Breast epithelium (tissue), 4 donors: ENCODE measurements around the gene RFTN1. TPM values are rescaled to one million over a fixed set of nuclear protein-coding genes. Genes with fewer than 3 reads are reported as not detected.

Experiments
- DNase-seq, 2 donors: peaks; one replicate each; pipeline ENCODE4 v3.0.0-alpha.2; 2019; ENCODE audit warnings: low spot score in 2 of 2
- H3K27ac ChIP-seq, 2 donors: fragments of 200-600 bp; sonication (generic) in 1 of 2; one replicate each; pipeline ENCODE4 v1.5.1; 2016 to 2019; ENCODE audit warnings: mild to moderate bottlenecking in 1 of 2
- H3K27me3 ChIP-seq, 2 donors: fragments of 200-600 bp; sonication (generic) in 1 of 2; one replicate each; pipeline versions ENCODE4 v1.5.1 to v1.6.0; 2017 to 2019; ENCODE audit warnings: control low read depth in 1 of 2, mild to moderate bottlenecking in 1 of 2
- H3K36me3 ChIP-seq: fragments of 200-600 bp; one replicate; pipeline ENCODE4 v1.5.1; 2019
- H3K4me1 ChIP-seq, 2 donors: fragments of 200-600 bp; sonication (generic); one replicate each; pipeline ENCODE4 v1.5.1; 2016 to 2019; ENCODE audit warnings: control low read depth in 1 of 2
- H3K4me3 ChIP-seq, 3 donors: fragments of 200-600 bp; sonication (generic); 1 replicate in 2 of 3; 2 replicates in 1 of 3; pipeline ENCODE4 v1.5.1; 2016 to 2019; ENCODE audit warnings: mild to moderate bottlenecking in 3 of 3, moderate library complexity in 2 of 3
- H3K9me3 ChIP-seq, 2 donors: fragments of 200-600 bp; sonication (generic) in 1 of 2; one replicate each; pipeline ENCODE4 v1.5.1; 2016 to 2019; ENCODE audit warnings: control low read depth in 1 of 2
- POLR2A ChIP-seq: fragments of 450-650 bp; IDR thresholded peaks from one replicate; pipeline ENCODE4 v1.6.1; 2016; ENCODE audit warnings: antibody characterized with exemption, mild to moderate bottlenecking, moderate library complexity
- POLR2AphosphoS5 ChIP-seq, 3 donors: sonication (generic); formaldehyde crosslinking; IDR thresholded peaks; one replicate each; pipeline ENCODE4 v1.6.1; 2017; ENCODE audit warnings: antibody characterized with exemption in 3 of 3
- intact Hi-C: fragments of 100-400 bp; cut with DNase I; formaldehyde crosslinking; loops from one replicate; pipeline ENCODE4 v1.15.1; 2023; ENCODE audit warnings: low total_unique reads
- total RNA-seq, 3 donors: library from RNA; depleted of rRNA; stranded (reverse); fragments of >200 nt; gene quantifications; one replicate each; pipeline ENCODE4 v1.1.0, GENCODE V29; 2016
- TF ChIP-seq, protein P1 (sequence below), 3 donors: fragments of 450-650 bp; IDR thresholded peaks; one replicate each; pipeline ENCODE4 v1.5.1; 2016 to 2017; ENCODE audit warnings: antibody characterized with exemption in 3 of 3, mild to moderate bottlenecking in 3 of 3, moderate library complexity in 3 of 3

The RFTN1 gene
- total RNA-seq, 3 donors from 2014 or later: 13.9 to 108 (median 29.5) TPM

DNA sequence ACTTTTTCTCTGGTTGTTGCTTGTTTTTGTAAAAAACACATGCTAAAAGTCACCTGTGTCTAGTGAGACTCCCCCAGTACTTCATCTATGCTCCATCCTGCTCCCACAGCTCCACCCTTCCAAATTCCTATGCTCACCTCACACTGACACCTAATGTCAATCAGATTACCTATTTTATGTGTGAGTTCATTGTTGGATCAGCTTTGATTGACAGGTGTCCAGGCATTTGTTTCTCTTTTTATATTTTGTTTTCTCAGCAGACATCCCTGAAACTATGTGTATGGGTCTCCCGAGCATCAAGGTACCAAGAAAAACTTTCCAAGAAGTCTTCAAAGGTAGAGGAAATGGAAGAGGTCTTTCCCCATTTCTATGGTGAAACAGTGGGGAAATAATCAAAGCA, 13.4 kb downstream of the RFTN1 start:
- no peaks in the 10 kb centered on the region for H3K27me3 ChIP-seq
- intact Hi-C loops: no loop called here
- no peaks in the 10 kb centered on the region for H3K9me3 ChIP-seq
- H3K36me3 ChIP-seq: no peaks in the 10 kb centered on the region
- no peaks in the 10 kb centered on the region for H3K4me1 ChIP-seq
- no peak for TF ChIP-seq POLR2A
- TF ChIP-seq POLR2AphosphoS5 (IDR thresholded peaks at IDR 0.05): no peak
- TF ChIP-seq, protein P1, sequence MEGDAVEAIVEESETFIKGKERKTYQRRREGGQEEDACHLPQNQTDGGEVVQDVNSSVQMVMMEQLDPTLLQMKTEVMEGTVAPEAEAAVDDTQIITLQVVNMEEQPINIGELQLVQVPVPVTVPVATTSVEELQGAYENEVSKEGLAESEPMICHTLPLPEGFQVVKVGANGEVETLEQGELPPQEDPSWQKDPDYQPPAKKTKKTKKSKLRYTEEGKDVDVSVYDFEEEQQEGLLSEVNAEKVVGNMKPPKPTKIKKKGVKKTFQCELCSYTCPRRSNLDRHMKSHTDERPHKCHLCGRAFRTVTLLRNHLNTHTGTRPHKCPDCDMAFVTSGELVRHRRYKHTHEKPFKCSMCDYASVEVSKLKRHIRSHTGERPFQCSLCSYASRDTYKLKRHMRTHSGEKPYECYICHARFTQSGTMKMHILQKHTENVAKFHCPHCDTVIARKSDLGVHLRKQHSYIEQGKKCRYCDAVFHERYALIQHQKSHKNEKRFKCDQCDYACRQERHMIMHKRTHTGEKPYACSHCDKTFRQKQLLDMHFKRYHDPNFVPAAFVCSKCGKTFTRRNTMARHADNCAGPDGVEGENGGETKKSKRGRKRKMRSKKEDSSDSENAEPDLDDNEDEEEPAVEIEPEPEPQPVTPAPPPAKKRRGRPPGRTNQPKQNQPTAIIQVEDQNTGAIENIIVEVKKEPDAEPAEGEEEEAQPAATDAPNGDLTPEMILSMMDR (IDR thresholded peaks at IDR 0.05): no peak
- no peak overlapping the region for H3K27ac ChIP-seq
- no peak overlapping the region for H3K4me3 ChIP-seq
- DNase-seq: no peak

DNA sequence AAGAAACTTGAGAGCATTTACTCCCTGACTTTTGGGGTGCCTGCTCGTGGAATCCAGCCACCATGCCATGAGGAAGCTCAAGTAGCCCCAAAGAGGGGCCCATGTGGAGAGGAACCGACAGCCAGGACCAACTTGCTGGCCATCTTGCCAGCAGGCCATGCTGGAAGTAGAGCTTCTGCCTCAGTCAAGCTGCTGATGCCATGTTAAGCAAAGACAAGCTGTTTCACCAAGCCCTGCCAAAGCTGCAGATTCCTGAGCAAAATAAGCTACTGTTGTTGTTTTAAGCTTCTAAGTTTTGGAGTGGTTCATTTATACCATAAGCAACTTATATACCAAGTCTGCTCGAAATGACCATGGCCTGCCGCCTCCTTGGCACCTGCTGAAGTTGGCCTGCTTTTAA, 14.1 kb downstream of the RFTN1 start:
- no peak for DNase-seq
- Histone ChIP-seq H3K9me3 (no peaks in the 10 kb centered on the region), H3K4me3 (no peak overlapping the region), H3K36me3 (no peaks in the 10 kb centered on the region), H3K4me1 (no peaks in the 10 kb centered on the region), H3K27me3 (no peaks in the 10 kb centered on the region), H3K27ac (no peak overlapping the region)
- intact Hi-C loops: no loop called here
- TF ChIP-seq POLR2A: no peak
- TF ChIP-seq POLR2AphosphoS5 (IDR thresholded peaks at IDR 0.05): no peak
- TF ChIP-seq, protein P1 (IDR thresholded peaks at IDR 0.05): no peak

DNA sequence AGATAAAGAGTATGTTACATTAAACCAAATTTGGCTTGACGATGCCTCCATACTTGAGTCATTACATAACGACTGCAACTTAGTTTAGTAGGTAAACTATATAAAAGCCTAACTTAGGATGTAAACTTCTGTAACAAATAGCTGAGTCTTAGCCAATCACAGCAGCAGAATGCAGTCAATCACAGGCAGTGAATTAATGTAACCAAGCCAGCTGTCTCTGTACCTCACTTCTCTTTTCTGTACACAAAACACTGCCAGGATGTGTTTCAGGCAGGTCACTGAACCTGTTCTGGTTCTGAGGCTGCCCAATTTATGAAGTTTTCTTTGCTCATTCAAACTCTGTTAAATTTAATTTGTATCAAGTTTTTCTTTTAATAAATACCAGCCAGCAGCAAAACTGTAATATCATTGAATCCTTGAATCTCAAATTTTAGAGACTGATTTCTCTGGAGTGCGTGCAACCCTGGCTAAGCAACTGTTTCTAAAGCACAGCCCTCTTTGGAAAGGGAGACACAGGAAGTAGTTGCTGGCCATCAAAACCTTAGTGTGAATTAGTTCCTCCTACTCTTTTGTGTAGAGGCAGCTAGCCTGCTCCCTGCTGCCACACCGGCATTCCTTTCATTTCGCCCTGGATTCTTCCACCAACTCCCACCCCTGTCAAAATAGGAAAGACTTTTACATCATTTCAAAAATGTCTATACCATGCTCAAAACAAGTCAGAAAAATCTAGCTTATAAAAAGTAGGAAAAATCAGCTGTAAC, 15.2 kb downstream of the RFTN1 start:
- Histone ChIP-seq H3K4me3 (no peak overlapping the region), H3K4me1 (no peaks in the 10 kb centered on the region), H3K27me3 (no peaks in the 10 kb centered on the region), H3K9me3 (no peaks in the 10 kb centered on the region), H3K36me3 (no peaks in the 10 kb centered on the region), H3K27ac (no peak overlapping the region)
- DNase-seq: no peak
- TF ChIP-seq, protein P1 (IDR thresholded peaks at IDR 0.05): no peak
- TF ChIP-seq POLR2A (no peak), POLR2AphosphoS5 (IDR thresholded peaks at IDR 0.05) (no peak)
- intact Hi-C loops: no loop called here

DNA sequence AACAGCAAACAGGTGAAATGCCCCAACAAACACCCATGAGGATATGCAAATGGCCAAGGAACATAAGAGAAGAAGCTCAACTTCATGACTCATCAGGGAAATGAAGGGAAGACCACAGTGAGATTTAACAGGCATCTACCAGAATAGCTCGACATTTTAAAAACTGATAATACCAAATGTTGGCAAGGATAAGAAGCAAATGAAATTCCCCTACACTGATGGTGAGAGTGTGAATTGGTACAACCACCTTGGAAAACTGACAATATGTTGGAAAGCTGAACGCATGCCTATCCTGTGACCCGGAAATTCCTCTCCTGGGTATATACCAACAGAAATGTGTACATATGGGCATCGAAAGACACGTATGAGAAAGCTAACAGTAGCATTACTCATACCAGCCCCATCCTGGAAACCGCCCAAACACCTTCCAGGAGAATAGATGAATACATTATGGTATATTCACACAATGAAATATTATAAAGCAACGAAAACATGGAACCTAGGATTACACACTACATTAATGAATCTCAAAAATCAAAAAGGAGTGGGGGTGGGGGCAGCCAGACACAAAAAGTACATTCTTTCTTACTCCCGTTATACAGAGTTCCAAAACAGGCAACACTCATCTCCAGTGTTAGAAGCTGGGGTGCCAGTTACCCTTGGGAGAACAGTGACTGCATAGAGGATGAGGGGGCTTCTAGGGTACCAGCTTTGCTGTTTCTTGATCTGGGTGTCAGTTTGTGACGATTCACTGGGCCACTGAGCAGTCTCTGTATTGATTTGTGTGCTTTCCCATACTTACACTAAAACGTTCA, 16.9 kb downstream of the RFTN1 start:
- no peaks in the 10 kb centered on the region for H3K9me3 ChIP-seq
- H3K27ac ChIP-seq: no peak overlapping the region
- no peaks in the 10 kb centered on the region for H3K4me1 ChIP-seq
- DNase-seq: no peak
- no peak overlapping the region for H3K4me3 ChIP-seq
- intact Hi-C loops: no loop called here
- no peaks in the 10 kb centered on the region for H3K36me3 ChIP-seq
- no peaks in the 10 kb centered on the region for H3K27me3 ChIP-seq
- no peak for TF ChIP-seq POLR2A

DNA sequence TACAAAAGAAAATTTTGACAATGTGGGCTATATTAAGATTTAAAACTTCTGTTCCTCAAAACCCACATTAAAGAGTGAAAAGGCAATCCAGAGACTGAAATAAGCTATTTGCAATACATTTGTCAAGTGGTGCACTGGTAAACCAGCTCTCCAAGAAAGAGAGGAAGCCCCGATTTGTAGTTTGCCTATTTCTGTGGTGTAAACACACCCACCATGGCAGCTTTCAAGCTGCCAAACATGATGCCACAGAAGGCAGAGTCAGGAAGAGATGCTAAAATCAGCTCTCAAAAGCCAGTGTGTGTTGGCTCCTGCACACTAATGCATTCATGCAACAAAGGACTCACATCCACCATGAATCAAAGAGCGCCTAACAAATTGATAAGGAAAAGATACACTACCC, 17.5 kb downstream of the RFTN1 start:
- Histone ChIP-seq H3K9me3 (no peaks in the 10 kb centered on the region), H3K4me3 (no peak overlapping the region), H3K36me3 (no peaks in the 10 kb centered on the region), H3K27ac (no peak overlapping the region), H3K4me1 (no peaks in the 10 kb centered on the region), H3K27me3 (no peaks in the 10 kb centered on the region)
- no peak for DNase-seq
- intact Hi-C loops: no loop called here
- TF ChIP-seq, protein P1 (IDR thresholded peaks at IDR 0.05): no peak
- no peak for TF ChIP-seq POLR2A
- TF ChIP-seq POLR2AphosphoS5 (IDR thresholded peaks at IDR 0.05): no peak
